ENCODE measurements around the gene EPN3. TPM values are rescaled to one million over a fixed set of nuclear protein-coding genes. Genes with fewer than 3 reads are reported as not detected.

EPN3 gene
- total RNA-seq, result not detected
- not detected for polyA plus RNA-seq
- 0 reads per million in 6 experiments for total RNA-seq

DNA sequence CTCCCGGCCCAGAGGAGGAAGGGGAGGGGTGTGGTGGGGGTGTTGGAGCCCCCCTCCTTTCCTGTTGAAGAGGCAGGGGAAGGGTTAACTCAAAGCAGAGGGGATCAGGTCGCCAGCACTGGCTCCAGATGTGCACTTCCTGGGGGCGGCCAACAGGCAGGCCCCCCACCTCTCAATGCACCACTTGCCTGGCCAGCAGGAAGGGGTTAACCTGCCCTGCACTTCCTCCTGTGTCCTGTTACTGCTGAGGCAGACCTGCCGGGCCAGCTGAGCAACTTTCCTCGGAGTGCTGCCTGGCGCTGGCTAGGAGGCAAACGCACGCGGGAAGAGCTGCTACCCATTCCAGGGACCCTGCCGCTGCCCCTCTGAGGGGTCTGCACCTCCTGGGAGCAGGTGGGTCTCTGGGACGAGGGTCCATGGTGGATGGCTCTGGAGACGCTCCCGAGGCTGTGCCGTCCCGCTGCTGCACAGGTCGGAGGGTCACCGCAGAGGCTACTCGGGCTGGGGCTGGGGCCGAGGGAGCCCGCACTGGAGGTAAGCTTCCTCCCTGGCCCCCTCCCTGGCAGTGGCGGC is at the start of gene EPN3:
TSS of gene EPN3 (plus strand) at position 284 of the 573 bp plus-strand sequence. CDS start 3,822 bp downstream, outside the sequence.
- H3K27ac Mint-ChIP-seq, result peak within 1 kb of the TSS in 1 of 10 donors; percentile 24
- H3K9me3 Mint-ChIP-seq, result no peaks in the 10 kb centered on the region
- DNase-seq, result peak in 1 of 10 donors; percentile 61
- H3K4me1 Mint-ChIP-seq, result peaks cover 11 to 29% (median 22%) of the 10 kb centered on the region in 4 donors
- POLR2A ChIA-PET, result no interaction called here
- H3K36me3 Mint-ChIP-seq, result no peaks in the 10 kb centered on the region
- peak; percentile 55 to 71 for ATAC-seq
- H3K4me3 Mint-ChIP-seq, result peak within 1 kb of the TSS in 7 of 10 donors; percentile 31 to 73 (median 65)
- H3K27me3 Mint-ChIP-seq, result peaks cover 35 to 73% (median 54%) of the 10 kb centered on the region in 5 donors

DNA sequence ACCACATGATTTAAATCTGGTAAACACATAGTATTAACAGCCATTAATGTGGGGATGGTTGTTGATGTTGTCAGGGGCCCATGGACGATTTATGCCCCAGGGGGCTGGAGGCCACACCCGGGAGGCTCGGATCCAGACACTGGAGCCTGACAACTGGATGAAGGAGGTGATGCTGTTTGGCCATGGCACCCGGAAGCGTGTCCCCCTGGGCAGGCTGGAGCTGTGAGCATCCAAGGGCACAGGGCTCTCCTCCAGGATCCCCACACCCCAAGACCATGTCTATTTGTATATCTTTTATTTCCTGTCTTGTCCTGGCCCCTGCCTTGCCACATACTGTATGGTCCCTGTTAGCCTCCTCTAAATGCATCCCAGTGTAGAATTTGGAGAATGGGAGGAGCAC is 49.3 kb upstream of the EPN3 start:
- DNase-seq (peak in 1 of 10 donors; percentile 36), ATAC-seq (no peak)
- Mint-ChIP-seq H3K4me3 (no peak overlapping the region), H3K27ac (peak overlapping the region in 1 of 10 donors; percentile 33), H3K4me1 (peaks cover 8 to 28% (median 25%) of the 10 kb centered on the region in 4 donors), H3K9me3 (no peaks in the 10 kb centered on the region), H3K36me3 (peaks cover 0 to 48% (median 16%) of the 10 kb centered on the region in 3 donors), H3K27me3 (no peaks in the 10 kb centered on the region)
- POLR2A ChIA-PET, result interaction anchor here (1.2 kb wide), 1 partner anchor 86 kb away, joined by 3 read pairs; the partner anchor contains the start of gene LRRC59

DNA sequence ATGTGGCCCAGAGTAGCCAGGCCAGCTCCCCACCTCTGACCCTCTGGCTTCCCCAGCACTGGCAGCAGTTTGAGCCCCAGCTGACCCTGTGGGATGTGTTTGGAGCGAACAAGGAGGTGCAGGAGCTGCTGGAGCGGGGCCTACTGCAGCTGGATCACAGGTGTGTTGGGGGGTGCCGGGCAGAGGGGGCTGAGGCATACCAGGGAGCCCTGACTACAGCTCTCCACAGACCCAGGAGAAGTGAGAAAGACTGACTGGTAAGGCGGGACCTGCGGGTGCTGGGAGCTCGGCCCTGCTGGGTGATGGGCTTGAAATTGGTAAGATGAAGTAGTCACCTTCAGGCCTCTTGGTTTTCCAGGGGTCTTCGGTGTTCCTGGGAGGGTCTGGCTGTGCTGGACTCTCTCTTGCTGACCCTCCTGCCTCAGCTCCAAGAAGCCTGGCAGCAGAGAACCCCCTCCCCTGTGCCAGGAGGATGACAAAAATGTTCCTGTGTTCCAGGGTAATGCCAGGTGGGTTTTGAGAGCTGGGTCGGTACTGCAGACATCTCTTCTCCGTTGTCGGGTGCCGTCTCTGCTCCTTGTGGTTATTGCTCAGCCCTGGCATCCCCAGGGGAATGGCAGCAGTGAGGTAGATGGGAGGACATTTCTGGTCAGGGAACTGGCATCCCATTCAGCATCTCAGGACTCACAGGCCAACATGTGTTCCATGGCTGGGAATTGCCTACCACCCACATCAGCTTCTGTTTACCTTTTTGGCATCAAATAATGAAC is 48.0 kb upstream of the EPN3 start:
- POLR2A ChIA-PET, result interaction anchor here (1.2 to 1.3 kb wide), 2 partner anchors 27 to 88 kb away, joined by 3 read pairs; partner anchors contain the start of gene LRRC59
- H3K4me3 Mint-ChIP-seq, result no peak overlapping the region
- DNase-seq (no peak), ATAC-seq (no peak)
- peak overlapping the region in 2 of 10 donors; percentile 10 to 24 for H3K27ac Mint-ChIP-seq
- H3K36me3 Mint-ChIP-seq, result peaks cover 0 to 48% (median 16%) of the 10 kb centered on the region in 3 donors
- peaks cover 6 to 22% (median 18%) of the 10 kb centered on the region in 4 donors for H3K4me1 Mint-ChIP-seq
- no peaks in the 10 kb centered on the region for H3K27me3 Mint-ChIP-seq
- H3K9me3 Mint-ChIP-seq, result no peaks in the 10 kb centered on the region

DNA sequence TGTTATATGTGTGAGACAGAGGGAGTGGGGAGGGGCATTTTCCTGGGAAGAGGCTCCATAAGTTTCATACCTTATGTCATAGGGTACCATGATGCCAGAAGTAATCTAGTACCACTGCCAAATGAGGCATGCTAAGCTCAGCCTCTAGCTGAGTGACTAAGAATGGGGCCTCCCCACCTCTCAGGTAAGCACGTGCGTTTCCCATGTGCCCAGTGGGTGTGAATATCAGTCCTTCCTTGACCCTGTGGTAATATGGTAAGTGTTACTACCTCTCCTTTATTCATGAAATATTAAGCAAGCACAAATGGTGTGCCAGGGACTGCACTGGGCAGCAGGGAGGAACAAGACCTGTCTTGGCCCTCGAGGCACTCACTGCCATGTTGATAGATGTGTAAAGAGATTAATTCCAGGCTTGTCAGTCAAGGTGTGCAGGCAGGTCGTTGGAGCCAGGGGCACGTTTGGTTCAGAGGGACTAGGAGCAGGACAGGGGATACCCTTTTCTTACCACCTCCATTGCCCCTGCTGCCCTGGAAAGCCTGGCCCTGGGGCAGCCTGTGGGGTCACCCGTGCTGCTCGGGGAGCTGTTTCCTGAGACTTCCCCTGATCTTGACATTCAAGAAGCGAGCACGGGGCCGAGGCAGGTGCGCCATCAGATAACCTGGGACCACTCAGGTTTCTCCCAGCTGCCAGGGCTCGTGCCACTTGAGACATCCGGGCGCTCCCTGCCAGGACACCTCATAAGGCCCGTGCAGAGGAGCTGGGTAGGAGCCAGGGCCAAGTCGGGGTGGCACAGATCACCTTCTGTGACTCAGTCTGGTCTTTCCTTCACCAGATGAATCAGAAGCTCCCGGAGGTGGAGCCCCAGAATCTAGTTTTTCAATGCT is 45.1 kb upstream of the EPN3 start:
- H3K4me1 Mint-ChIP-seq, result peaks cover 0 to 4% (median 3%) of the 10 kb centered on the region in 4 donors
- no peaks in the 10 kb centered on the region for H3K27me3 Mint-ChIP-seq
- no peaks in the 10 kb centered on the region for H3K9me3 Mint-ChIP-seq
- ATAC-seq, result no peak
- no peak for DNase-seq
- H3K36me3 Mint-ChIP-seq, result peaks cover 0 to 37% (median 14%) of the 10 kb centered on the region in 3 donors
- H3K4me3 Mint-ChIP-seq, result no peak overlapping the region
- peak overlapping the region in 2 of 10 donors; percentile 11 to 62 for H3K27ac Mint-ChIP-seq
- POLR2A ChIA-PET, result interaction anchor here (0.6 kb wide), 1 partner anchor 854 kb away, joined by 3 read pairs; no protein-coding TSS in a partner anchor

DNA sequence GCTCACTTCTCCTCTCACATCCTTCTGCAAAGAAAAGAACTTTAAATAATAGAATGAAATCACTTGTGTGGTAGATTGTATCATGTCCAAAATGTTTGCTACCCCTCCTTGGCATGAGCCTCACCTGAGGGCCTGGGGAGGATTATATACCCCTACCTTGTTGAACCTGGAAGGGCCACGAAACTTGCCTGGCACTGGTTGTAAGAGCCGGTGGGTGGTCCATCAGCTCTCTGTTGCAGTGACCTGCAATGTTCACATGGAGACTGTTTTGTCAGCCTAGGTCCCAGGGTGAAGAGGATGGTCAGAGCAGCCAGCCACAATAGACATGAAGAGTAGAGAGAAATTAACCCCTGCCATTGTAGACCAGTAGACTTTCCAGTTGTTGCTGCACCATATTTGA is 43.7 kb upstream of the EPN3 start:
- POLR2A ChIA-PET, result no interaction called here
- Mint-ChIP-seq H3K27me3 (no peaks in the 10 kb centered on the region), H3K9me3 (no peaks in the 10 kb centered on the region), H3K4me1 (peaks cover 0 to under 1% (median 0%) of the 10 kb centered on the region in 4 donors), H3K4me3 (no peak overlapping the region), H3K36me3 (peaks cover 0 to 24% (median 8%) of the 10 kb centered on the region in 3 donors), H3K27ac (peak overlapping the region in 2 of 10 donors; percentile 46 to 53)
- DNase-seq (no peak), ATAC-seq (no peak)

DNA sequence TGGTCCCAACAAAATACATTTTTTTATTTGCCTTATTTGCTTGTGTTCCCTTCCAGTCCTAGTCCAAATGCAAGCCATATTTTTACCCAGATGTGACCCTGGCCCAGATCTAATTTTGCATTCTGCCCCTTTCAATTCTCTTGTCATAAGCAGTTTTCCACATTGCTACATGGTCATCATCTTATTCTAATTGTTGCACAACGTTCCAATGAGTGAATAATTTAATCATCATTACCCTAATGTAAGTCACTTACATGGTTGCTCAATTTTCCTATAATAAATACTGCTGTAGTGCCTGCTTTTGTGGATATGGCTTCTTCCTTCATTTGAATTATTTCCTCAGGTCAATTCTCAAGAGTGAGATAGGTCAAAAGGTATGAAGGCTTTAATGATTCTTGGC is 41.0 kb upstream of the EPN3 start:
- ATAC-seq (no peak), DNase-seq (no peak)
- H3K27me3 Mint-ChIP-seq, result no peaks in the 10 kb centered on the region
- H3K27ac Mint-ChIP-seq, result no peak overlapping the region
- POLR2A ChIA-PET, result no interaction called here
- peaks cover 0 to 2% (median 0%) of the 10 kb centered on the region in 3 donors for H3K36me3 Mint-ChIP-seq
- H3K4me1 Mint-ChIP-seq, result peaks cover 0 to 2% (median 0%) of the 10 kb centered on the region in 4 donors
- H3K9me3 Mint-ChIP-seq, result no peaks in the 10 kb centered on the region
- H3K4me3 Mint-ChIP-seq, result no peak overlapping the region

DNA sequence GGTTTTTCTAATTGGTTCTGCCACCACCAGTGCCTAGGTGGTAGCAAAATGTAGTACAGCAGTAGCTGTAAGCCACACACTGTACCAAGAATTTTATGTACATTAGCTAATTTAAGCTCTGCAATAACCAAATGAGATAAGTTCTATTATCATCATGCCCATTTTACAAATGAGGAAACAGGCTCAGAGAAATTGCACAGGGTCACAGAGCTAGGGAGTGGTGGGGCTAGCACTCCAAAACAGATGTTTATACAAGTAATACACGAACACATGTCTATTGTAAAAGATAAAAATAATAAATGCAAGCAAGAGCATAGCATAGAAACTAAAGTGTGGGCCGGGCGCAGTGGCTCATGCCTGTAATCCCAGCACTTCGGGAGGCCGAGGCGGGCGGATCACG is 40.3 kb upstream of the EPN3 start:
- Mint-ChIP-seq H3K36me3 (peaks cover 0 to 2% (median 0%) of the 10 kb centered on the region in 3 donors), H3K4me1 (peaks cover 0 to 2% (median 0%) of the 10 kb centered on the region in 4 donors)

DNA sequence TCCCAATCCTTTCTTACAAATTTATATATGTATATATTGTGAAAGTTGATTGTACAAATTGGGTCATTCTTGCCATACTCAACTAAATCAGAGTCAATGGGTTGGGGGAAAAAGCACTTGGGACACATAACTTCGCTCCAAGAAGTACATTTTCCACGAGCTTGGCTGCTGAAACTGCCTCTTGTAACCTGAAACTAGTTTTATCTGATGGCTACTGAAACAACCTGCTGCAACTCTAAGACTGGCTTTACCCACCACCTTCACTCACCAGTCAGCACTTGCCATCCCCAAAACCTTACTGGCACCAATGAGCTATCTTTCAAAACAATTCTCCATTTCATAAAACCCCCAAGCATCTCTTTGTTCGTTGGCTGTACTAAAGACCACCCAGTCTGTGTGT is 38.8 kb upstream of the EPN3 start:
- Mint-ChIP-seq H3K36me3 (no peaks in the 10 kb centered on the region), H3K9me3 (no peaks in the 10 kb centered on the region), H3K27ac (no peak overlapping the region), H3K4me3 (no peak overlapping the region), H3K4me1 (peaks cover 0 to 2% (median 0%) of the 10 kb centered on the region in 4 donors), H3K27me3 (no peaks in the 10 kb centered on the region)
- DNase-seq (no peak), ATAC-seq (no peak)
- POLR2A ChIA-PET, result no interaction called here

More for the DNA sequence above, 40.3 kb upstream of the EPN3 start:
- no peaks in the 10 kb centered on the region for H3K9me3 Mint-ChIP-seq
- POLR2A ChIA-PET, result no interaction called here
- no peak for DNase-seq
- no peak overlapping the region for H3K27ac Mint-ChIP-seq
- ATAC-seq, result no peak
- no peak overlapping the region for H3K4me3 Mint-ChIP-seq
- no peaks in the 10 kb centered on the region for H3K27me3 Mint-ChIP-seq

DNA sequence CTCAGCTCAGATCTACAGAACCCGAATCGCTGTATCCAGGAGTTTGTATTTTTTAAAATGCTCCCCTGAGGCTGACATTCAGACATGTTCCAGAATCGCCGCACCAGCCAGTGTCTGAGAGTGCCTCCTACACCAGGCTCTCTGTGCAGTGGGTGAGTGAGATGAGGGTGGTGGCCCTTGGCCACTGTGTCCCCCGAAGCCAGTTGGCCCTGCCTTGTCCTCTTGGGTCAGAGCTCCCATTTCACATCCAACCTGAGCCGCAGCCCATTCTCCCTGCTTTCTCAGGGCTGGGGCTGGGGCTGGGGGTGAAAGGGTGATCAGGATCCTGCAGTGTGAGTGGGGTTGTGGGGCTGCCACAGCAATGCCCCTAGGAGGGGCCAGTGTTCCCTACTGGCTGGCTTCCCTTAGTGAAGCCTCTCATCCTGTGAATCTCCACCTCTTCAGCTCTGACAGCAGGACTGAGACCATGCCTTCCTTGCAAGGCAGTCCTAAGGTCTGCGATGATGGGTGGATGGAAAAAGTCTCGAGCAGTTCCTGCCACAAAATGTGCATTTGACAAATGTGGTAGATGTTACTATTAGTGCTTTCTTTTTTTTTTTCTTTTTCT is 37.2 kb upstream of the EPN3 start:
- Mint-ChIP-seq H3K4me3 (no peak overlapping the region), H3K4me1 (peaks cover 0 to 2% (median 0%) of the 10 kb centered on the region in 4 donors), H3K27ac (peak overlapping the region in 1 of 10 donors; percentile 17), H3K9me3 (no peaks in the 10 kb centered on the region), H3K36me3 (no peaks in the 10 kb centered on the region), H3K27me3 (no peaks in the 10 kb centered on the region)
- POLR2A ChIA-PET, result no interaction called here
- ATAC-seq (no peak), DNase-seq (no peak)

DNA sequence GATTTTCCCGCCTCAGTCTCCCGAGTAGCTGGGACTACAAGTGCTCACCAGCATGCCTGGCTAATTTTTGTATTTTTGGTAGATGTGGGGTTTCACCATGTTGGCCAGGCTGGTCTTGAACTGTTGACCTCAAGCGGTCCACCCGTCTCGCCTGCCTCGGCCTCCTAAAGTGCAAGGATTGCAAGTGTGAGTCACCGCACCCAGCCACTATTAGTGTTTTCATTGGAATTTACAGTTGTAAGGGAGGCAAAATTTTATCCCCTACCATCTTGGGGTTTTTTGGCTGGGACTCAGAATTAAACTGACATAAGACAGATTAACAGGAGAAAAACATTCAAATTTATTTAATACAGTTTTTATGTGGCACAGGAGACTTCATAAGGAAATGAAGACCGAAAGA is 36.6 kb upstream of the EPN3 start:
- H3K4me1 Mint-ChIP-seq, result peaks cover 0 to 2% (median 0%) of the 10 kb centered on the region in 4 donors
- POLR2A ChIA-PET, result interaction anchor here (0.6 to 0.8 kb wide), 3 partner anchors 9 to 419 kb away, joined by 3 to 4 read pairs (median 4); no protein-coding TSS in a partner anchor
- no peak for ATAC-seq

DNA sequence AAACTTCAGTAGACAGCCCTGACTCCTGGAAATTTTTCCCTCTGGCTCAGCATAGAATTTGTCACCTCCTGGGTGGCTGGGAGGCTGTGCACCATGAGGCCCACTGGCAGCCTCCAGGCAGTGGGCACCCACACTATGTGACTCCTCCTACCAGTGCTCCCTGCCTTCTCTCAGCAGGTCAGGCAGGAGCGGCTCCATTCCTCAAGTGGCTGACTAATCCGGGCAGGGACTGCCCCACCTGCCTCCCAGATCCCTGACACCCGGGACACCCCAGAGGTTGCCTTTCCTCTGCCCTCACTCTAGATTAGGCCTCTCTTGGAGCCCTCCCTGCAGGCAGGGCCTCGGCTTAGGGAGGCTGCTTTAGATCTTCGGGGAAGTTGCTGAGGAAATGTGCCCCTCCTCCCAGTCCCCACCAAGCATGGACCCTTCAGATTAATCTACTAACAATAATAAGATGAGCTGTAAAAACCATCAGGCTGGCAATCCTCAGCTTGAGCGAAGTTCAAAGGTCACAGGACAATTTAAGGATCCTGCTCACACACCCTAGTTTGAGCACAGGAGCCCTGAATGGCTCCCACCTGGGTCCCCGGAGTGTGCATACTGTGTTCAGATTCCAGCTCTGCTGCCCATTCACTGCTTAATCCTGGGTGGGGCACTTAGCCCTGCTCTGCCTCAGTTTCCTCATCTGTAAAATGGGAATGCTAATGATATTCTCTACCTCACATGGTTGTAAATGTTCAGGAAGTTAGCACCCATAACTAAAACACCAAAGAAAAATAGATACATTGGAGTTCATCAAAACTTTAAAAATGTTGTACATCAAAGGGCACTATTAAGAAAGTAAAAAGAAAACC is 34.3 kb upstream of the EPN3 start:
- Mint-ChIP-seq H3K27me3 (no peaks in the 10 kb centered on the region), H3K36me3 (no peaks in the 10 kb centered on the region), H3K4me1 (peaks cover 0 to 2% (median 0%) of the 10 kb centered on the region in 4 donors), H3K27ac (no peak overlapping the region), H3K9me3 (no peaks in the 10 kb centered on the region), H3K4me3 (no peak overlapping the region)
- no peak for ATAC-seq
- no peak for DNase-seq
- POLR2A ChIA-PET, result no interaction called here

More for the DNA sequence above, 36.6 kb upstream of the EPN3 start:
- Mint-ChIP-seq H3K36me3 (no peaks in the 10 kb centered on the region), H3K4me3 (no peak overlapping the region), H3K27me3 (no peaks in the 10 kb centered on the region), H3K9me3 (no peaks in the 10 kb centered on the region), H3K27ac (no peak overlapping the region)
- DNase-seq, result no peak
